ENCODE data around the gene NCAPG2.

DNA sequence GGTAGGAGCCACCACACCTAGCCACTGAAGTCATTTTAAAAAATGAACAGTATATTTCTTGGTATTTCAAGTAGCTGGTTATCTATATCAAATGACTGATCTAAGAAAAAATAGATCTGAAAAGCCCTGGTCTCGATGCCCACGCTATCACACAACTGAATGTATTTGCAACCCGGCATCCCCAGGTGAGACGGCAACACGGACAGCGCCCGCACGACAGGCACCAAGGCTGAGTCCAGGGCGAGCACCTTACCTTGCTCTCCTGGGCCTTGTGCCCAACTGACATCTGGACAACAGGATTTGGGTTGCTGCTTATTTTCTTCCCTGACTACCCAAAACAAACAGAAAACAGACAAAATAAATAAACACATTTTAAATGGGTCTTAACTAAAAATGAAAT is 44.8 kb upstream of the NCAPG2 start:
- no peak for TF ChIP-seq POLR2A (IDR thresholded peaks at IDR 0.05)
- TF ChIP-seq, protein P1, sequence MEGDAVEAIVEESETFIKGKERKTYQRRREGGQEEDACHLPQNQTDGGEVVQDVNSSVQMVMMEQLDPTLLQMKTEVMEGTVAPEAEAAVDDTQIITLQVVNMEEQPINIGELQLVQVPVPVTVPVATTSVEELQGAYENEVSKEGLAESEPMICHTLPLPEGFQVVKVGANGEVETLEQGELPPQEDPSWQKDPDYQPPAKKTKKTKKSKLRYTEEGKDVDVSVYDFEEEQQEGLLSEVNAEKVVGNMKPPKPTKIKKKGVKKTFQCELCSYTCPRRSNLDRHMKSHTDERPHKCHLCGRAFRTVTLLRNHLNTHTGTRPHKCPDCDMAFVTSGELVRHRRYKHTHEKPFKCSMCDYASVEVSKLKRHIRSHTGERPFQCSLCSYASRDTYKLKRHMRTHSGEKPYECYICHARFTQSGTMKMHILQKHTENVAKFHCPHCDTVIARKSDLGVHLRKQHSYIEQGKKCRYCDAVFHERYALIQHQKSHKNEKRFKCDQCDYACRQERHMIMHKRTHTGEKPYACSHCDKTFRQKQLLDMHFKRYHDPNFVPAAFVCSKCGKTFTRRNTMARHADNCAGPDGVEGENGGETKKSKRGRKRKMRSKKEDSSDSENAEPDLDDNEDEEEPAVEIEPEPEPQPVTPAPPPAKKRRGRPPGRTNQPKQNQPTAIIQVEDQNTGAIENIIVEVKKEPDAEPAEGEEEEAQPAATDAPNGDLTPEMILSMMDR (IDR thresholded peaks at IDR 0.05), result no peak
